Esophagus squamous epithelium (tissue), 4 donors: ENCODE results near the gene FUBP1.

Experiments used
- POLR2A ChIP-seq, 4 donors: fragments of 450-650 bp; IDR thresholded peaks; one replicate each; pipeline ENCODE4 v1.6.1; 2017; ENCODE audit warnings: antibody characterized with exemption in 4 of 4, mild to moderate bottlenecking in 4 of 4, moderate library complexity in 3 of 4
- TF ChIP-seq, protein P1 (sequence below), 6 experiments: fragments of 450-650 bp in 4 of 6; fragments of 200-600 bp in 2 of 6; sonication (generic) in 2 of 6; IDR thresholded peaks; one replicate each; pipeline ENCODE4 v1.5.1; 2016 to 2019; ENCODE audit warnings: antibody characterized with exemption in 6 of 6, mild to moderate bottlenecking in 4 of 6, moderate library complexity in 4 of 6

DNA sequence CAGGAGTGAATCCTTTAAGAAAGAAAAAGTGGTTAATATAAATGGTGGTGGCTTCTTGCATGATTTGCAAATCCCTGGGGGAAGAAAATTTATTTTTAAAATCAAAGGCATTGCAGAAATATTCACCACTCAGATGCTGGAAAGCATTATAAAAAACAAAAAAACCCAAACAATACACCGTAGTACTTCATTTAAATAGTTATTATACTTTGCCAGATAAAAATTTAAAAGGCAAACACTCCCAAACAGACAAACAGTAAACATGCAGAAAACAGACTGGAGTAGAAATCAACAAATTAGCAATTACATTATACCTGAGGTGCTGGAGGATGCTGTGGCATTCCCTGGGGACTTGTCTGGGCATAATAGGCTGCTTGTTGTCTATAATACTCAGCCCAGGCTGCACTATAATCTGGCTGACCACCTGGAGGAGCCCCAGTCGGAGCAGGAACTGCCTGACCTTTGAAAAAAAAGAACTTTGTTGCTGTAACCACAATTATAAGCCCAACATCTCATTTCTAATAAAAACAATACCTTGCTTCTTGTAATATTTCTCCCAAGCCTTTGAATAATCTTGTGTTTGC is 29.9 kb downstream of the FUBP1 start:
- TF ChIP-seq, protein P1, sequence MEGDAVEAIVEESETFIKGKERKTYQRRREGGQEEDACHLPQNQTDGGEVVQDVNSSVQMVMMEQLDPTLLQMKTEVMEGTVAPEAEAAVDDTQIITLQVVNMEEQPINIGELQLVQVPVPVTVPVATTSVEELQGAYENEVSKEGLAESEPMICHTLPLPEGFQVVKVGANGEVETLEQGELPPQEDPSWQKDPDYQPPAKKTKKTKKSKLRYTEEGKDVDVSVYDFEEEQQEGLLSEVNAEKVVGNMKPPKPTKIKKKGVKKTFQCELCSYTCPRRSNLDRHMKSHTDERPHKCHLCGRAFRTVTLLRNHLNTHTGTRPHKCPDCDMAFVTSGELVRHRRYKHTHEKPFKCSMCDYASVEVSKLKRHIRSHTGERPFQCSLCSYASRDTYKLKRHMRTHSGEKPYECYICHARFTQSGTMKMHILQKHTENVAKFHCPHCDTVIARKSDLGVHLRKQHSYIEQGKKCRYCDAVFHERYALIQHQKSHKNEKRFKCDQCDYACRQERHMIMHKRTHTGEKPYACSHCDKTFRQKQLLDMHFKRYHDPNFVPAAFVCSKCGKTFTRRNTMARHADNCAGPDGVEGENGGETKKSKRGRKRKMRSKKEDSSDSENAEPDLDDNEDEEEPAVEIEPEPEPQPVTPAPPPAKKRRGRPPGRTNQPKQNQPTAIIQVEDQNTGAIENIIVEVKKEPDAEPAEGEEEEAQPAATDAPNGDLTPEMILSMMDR (IDR thresholded peaks at IDR 0.05) = no peak
- TF ChIP-seq POLR2A (IDR thresholded peaks at IDR 0.05) = no peak
